Mesenchymal stem cell (in vitro differentiated cells and primary cell): Measurements from ENCODE around the gene TRIO.

Experiments
- DNase-seq: peaks from one replicate; pipeline ENCODE4 v3.0.0-alpha.2; 2013
- H2AFZ ChIP-seq: one replicate; pipeline ENCODE4 v1.6.1; 2013; ENCODE audit warnings: low read depth, mild to moderate bottlenecking, control low read depth, inconsistent platforms, low read length, moderate library complexity
- H2AK5ac ChIP-seq: 2 replicates; pipeline ENCODE4 v1.6.1; 2013; ENCODE audit warnings: low read length, moderate library complexity, mild to moderate bottlenecking, inconsistent platforms; ENCODE audit not compliant: severe bottlenecking
- H2BK120ac ChIP-seq: one replicate; pipeline ENCODE4 v1.6.1; 2013; ENCODE audit warnings: low read depth, mild to moderate bottlenecking, inconsistent platforms, low read length, moderate library complexity
- H2BK12ac ChIP-seq, 2 experiments: one replicate each; pipeline ENCODE4 v1.6.1; 2013; ENCODE audit warnings: inconsistent platforms in 2 of 2, low read length in 2 of 2, mild to moderate bottlenecking in 2 of 2, moderate library complexity in 2 of 2, control low read depth in 1 of 2
- H2BK15ac ChIP-seq: one replicate; pipeline ENCODE4 v1.6.1; 2013; ENCODE audit warnings: mild to moderate bottlenecking, low read depth, inconsistent platforms; ENCODE audit not compliant: poor library complexity, severe bottlenecking
- H2BK5ac ChIP-seq: 2 replicates; pipeline ENCODE4 v1.6.1; 2013; ENCODE audit warnings: low read depth, mild to moderate bottlenecking, low read length, control low read depth, inconsistent platforms; ENCODE audit not compliant: poor library complexity, severe bottlenecking
- H3K14ac ChIP-seq, 2 experiments: one replicate each; pipeline ENCODE4 v1.6.1; 2013; ENCODE audit warnings: inconsistent platforms in 2 of 2, low read length in 2 of 2, control low read depth in 1 of 2, mild to moderate bottlenecking in 1 of 2, moderate library complexity in 1 of 2
- H3K18ac ChIP-seq, 2 experiments: one replicate each; pipeline ENCODE4 v1.6.1; 2013; ENCODE audit warnings: inconsistent platforms in 2 of 2, low read length in 2 of 2, control low read depth in 1 of 2, low read depth in 1 of 2, mild to moderate bottlenecking in 1 of 2
- H3K23ac ChIP-seq, 2 experiments: one replicate each; pipeline ENCODE4 v1.6.1; 2013; ENCODE audit warnings: inconsistent platforms in 2 of 2, low read length in 2 of 2, mild to moderate bottlenecking in 2 of 2, moderate library complexity in 2 of 2, control low read depth in 1 of 2
- H3K27ac ChIP-seq: 2 replicates; pipeline ENCODE4 v1.5.1; 2013; ENCODE audit warnings: mild to moderate bottlenecking, moderate library complexity, low read length, control low read depth, inconsistent platforms; ENCODE audit not compliant: poor library complexity, severe bottlenecking
- H3K27me3 ChIP-seq, 2 experiments: 2 replicates each; pipeline versions ENCODE4 v1.6.1 to v1.7.0; 2013; ENCODE audit warnings: low read length in 2 of 2, mild to moderate bottlenecking in 2 of 2, moderate library complexity in 2 of 2, control low read depth in 1 of 2, inconsistent platforms in 1 of 2; ENCODE audit not compliant: control insufficient read depth in 1 of 2, insufficient read depth in 1 of 2
- H3K36me3 ChIP-seq, 2 experiments: 2 replicates each; pipeline versions ENCODE4 v1.6.1 to v1.7.0; 2013; ENCODE audit warnings: low read length in 2 of 2, control low read depth in 1 of 2, inconsistent platforms in 1 of 2, low read depth in 1 of 2, mild to moderate bottlenecking in 1 of 2; ENCODE audit not compliant: insufficient read depth in 2 of 2, control insufficient read depth in 1 of 2
- H3K4ac ChIP-seq, 2 experiments: one replicate each; pipeline ENCODE4 v1.6.1; 2013; ENCODE audit warnings: inconsistent platforms in 2 of 2, low read length in 2 of 2, mild to moderate bottlenecking in 2 of 2, moderate library complexity in 2 of 2, control low read depth in 1 of 2, low read depth in 1 of 2
- H3K4me1 ChIP-seq: 2 replicates; pipeline ENCODE4 v1.6.1; 2013; ENCODE audit warnings: low read depth, low read length, control low read depth; ENCODE audit not compliant: control insufficient read depth, insufficient read depth
- H3K4me2 ChIP-seq: 2 replicates; pipeline ENCODE4 v1.6.1; 2013; ENCODE audit warnings: low read length, mild to moderate bottlenecking, inconsistent platforms; ENCODE audit not compliant: poor library complexity, severe bottlenecking
- H3K4me3 ChIP-seq, 2 experiments: 2 replicates each; pipeline versions ENCODE4 v1.5.1 to v1.7.0; 2013; ENCODE audit warnings: low read length in 2 of 2, mild to moderate bottlenecking in 2 of 2, control low read depth in 1 of 2, low read depth in 1 of 2; ENCODE audit not compliant: insufficient read depth in 1 of 2
- H3K79me1 ChIP-seq: replicated peaks from 2 replicates; pipeline ENCODE4 v1.6.1; 2013; ENCODE audit warnings: mild to moderate bottlenecking, control low read depth, low read length, inconsistent platforms; ENCODE audit not compliant: poor library complexity, severe bottlenecking
- H3K9ac ChIP-seq: 2 replicates; pipeline ENCODE4 v1.7.0; 2013; ENCODE audit warnings: mild to moderate bottlenecking, low read length, moderate library complexity
- H3K9me3 ChIP-seq: 2 replicates; pipeline ENCODE4 v1.7.0; 2013; ENCODE audit warnings: mild to moderate bottlenecking, low read length; ENCODE audit not compliant: control insufficient read depth
- H4K8ac ChIP-seq: one replicate; pipeline ENCODE4 v1.6.1; 2013; ENCODE audit warnings: inconsistent platforms, mild to moderate bottlenecking, low read length, moderate library complexity
- H4K91ac ChIP-seq: one replicate; pipeline ENCODE4 v1.6.1; 2013; ENCODE audit warnings: mild to moderate bottlenecking, low read length, inconsistent platforms
- WGBS: methylation state at CpG from one replicate; pipeline ENCODE4 v1.1.7; 2013; ENCODE audit warnings: mixed read lengths; 5-methylcytosine and 5-hydroxymethylcytosine counted together

TRIO gene

GRCh38 chr5:14239951-14240350, 96.8 kb downstream of the TRIO start:
- Histone ChIP-seq H3K36me3 (peaks cover 8% of the 10 kb centered on the region in 2 experiments), H2BK12ac (no peak overlapping the region), H2BK5ac (no peak overlapping the region), H2BK120ac (no peak overlapping the region), H3K9ac (peak overlapping the region; percentile 31), H3K4ac (no peak overlapping the region), H3K4me1 (peaks cover 24% of the 10 kb centered on the region), H3K27me3 (no peaks in the 10 kb centered on the region), H2AFZ (no peak overlapping the region), H2AK5ac (no peak overlapping the region), H3K4me2 (no peak overlapping the region), H3K4me3 (no peak overlapping the region), H3K23ac (no peak overlapping the region), H3K18ac (no peak overlapping the region), H3K27ac (no peak overlapping the region), H4K91ac (no peak overlapping the region), H3K14ac (no peak overlapping the region), H3K79me1 (no peaks in the 10 kb centered on the region), H4K8ac (no peak overlapping the region), H3K9me3 (no peaks in the 10 kb centered on the region), H2BK15ac (no peak overlapping the region)
- DNase-seq = no peak
- 100% methylated on average over 1 of the region's 2 CpGs for WGBS

DNA sequence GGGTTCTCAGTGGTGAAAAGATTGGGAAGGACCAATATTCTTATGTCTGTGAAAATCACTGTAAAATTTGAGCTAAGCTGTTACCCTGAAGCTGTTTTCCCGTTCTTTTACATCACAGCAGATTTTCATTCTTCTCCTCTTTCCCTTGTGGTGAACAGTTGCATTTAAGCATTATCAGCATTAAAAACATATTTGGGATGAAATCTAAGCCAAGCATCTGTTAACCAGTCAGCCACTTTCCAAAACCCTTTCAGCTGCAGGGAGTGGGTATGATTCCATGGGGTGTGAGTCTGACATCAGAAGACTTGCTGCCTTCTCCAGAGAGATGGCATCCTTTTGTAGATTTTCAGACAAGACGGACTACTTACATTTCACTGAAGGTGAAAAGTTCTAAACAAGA, 97.2 kb downstream of the TRIO start:
- Histone ChIP-seq H2BK12ac (no peak overlapping the region), H3K79me1 (no peaks in the 10 kb centered on the region), H3K23ac (no peak overlapping the region), H3K36me3 (peaks cover 8% of the 10 kb centered on the region in 2 experiments), H2AK5ac (no peak overlapping the region), H3K4me1 (peaks cover 25% of the 10 kb centered on the region), H3K27ac (no peak overlapping the region), H3K9me3 (no peaks in the 10 kb centered on the region), H3K14ac (no peak overlapping the region), H2AFZ (no peak overlapping the region), H3K9ac (peak overlapping the region; percentile 31), H2BK15ac (no peak overlapping the region), H2BK120ac (no peak overlapping the region), H3K4me3 (no peak overlapping the region), H3K4me2 (no peak overlapping the region), H4K8ac (no peak overlapping the region), H3K18ac (peak overlapping the region in 1 of 2 experiments; percentile 21), H3K27me3 (no peaks in the 10 kb centered on the region), H4K91ac (no peak overlapping the region), H2BK5ac (no peak overlapping the region), H3K4ac (no peak overlapping the region)
- no peak for DNase-seq
- WGBS = no CpG with 5 or more reads among the region's 2 CpGs

- Histone ChIP-seq H3K23ac (no peak overlapping the region), H2AFZ (no peak overlapping the region), H3K14ac (no peak overlapping the region), H2BK12ac (no peak overlapping the region), H3K9me3 (no peaks in the 10 kb centered on the region), H4K91ac (no peak overlapping the region), H3K4me2 (no peak overlapping the region), H2AK5ac (no peak overlapping the region), H3K4me1 (peaks cover 27% of the 10 kb centered on the region), H3K9ac (no peak overlapping the region), H3K18ac (no peak overlapping the region), H3K27ac (no peak overlapping the region), H4K8ac (no peak overlapping the region), H2BK120ac (no peak overlapping the region), H2BK5ac (no peak overlapping the region), H3K27me3 (no peaks in the 10 kb centered on the region), H3K36me3 (peaks cover 8% of the 10 kb centered on the region in 2 experiments), H3K79me1 (no peaks in the 10 kb centered on the region), H3K4ac (no peak overlapping the region), H3K4me3 (no peak overlapping the region), H2BK15ac (no peak overlapping the region)
- DNase-seq = no peak
- WGBS = 100% methylated on average over 1 of the region's 1 CpG
Observed at GRCh38 chr5:14241141-14241540, 98.0 kb downstream of the TRIO start.

DNA sequence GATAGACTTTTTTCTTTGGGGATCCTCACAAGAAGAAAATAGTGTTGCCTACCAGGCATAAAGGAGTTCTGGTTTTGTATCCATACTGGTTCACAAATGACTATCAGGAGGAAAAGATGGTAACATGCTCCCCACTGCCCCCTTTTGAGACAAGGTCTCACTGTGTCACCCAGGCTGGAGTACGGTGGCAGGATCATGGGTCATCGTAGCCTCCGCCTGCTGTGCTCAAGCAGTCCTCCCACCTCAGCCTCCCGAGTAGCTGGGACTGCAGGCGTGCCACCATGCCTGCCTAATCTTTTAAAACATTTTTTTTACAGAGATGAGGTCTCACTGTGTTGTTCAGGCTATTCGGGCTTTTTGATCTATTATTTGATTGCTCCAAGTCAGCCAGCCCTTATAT, 99.3 kb downstream of the TRIO start:
- Histone ChIP-seq H3K4me1 (peaks cover 30% of the 10 kb centered on the region), H3K23ac (peak overlapping the region in 1 of 2 experiments; percentile 9), H2BK15ac (no peak overlapping the region), H2AFZ (no peak overlapping the region), H3K79me1 (no peaks in the 10 kb centered on the region), H2AK5ac (no peak overlapping the region), H3K36me3 (peaks cover 8 to 13% of the 10 kb centered on the region in 2 experiments), H3K27ac (no peak overlapping the region), H3K27me3 (no peaks in the 10 kb centered on the region), H2BK5ac (no peak overlapping the region), H3K14ac (no peak overlapping the region), H3K4me2 (no peak overlapping the region), H3K4me3 (no peak overlapping the region), H3K9ac (no peak overlapping the region), H3K18ac (no peak overlapping the region), H3K9me3 (no peaks in the 10 kb centered on the region), H4K91ac (no peak overlapping the region), H4K8ac (no peak overlapping the region), H2BK120ac (no peak overlapping the region), H2BK12ac (no peak overlapping the region), H3K4ac (no peak overlapping the region)
- no peak for DNase-seq
- WGBS = 94% methylated on average over 6 of the region's 6 CpGs
